ENCODE data around the gene EFEMP2. TPM values are rescaled to one million over a fixed set of nuclear protein-coding genes. Genes with fewer than 3 reads are reported as not detected.
"Not testable (repeated sequence)": the region's sequence is repeated elsewhere in the genome, so short reads cannot be mapped to it uniquely, and the experiment has no call there.

The EFEMP2 gene
- total RNA-seq, 1 experiment from 2014 or later, result 26.2 TPM

DNA sequence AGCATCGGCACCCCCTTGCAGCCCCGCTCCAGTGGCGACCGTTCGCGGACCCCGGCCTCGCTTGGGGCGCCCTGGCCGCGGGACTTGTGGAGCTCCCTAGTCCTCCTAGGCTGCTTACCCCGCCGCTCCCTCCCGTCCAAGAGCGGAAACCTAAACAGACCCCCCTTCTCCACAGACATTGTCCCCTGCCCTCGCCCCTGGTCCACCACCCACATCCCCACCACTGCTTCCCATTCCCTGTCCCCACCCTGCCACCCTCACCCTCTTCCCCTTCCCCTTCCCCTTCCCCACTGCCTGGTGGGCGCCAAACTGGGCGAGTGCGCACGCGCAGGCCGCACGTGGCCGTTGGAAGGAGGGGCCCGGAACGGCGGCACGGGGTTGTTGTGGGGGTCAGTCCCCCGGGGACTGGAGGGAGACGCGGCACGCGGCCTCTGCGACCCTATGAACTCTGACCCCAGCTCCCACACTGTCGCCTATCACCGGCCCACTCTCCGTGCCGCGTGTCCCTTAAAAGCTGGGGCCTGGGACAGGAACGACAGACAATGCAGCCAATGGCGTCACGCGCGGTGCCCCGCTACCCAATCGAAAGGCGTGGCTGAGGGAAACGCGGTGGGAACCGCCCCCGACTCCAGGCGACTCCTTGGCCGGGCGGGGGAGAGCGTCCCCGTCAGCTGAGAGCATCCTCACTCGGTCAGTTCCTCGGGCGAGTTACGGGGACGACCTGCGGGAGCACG, 39.1 kb downstream of the EFEMP2 start, which contains the start of gene SNX32:
Gene SNX32, plus strand, starts transcription at position 667 of the 734 bp plus-strand sequence. CDS start 103 bp downstream, outside the sequence.
- H3K9ac ChIP-seq (ENCODE audit: extremely low read depth, insufficient read length, low read length), result peak within 1 kb of the TSS; percentile 33
- Mint-ChIP-seq H3K4me3 (no peak within 1 kb of the TSS), H3K9me3 (peaks cover 0 to 6% of the 10 kb centered on the region in 2 experiments; a peak in 1 of 5 replicates), H3K36me3 (ENCODE audit: insufficient read depth in 1 of 3, low read depth in 3 of 3) (peaks cover 0 to 2% (median 1%) of the 10 kb centered on the region in 3 experiments; a peak in 2 of 7 replicates), H3K27ac (0 out of 7 replicates have a peak within 1 kb of the TSS, but pooled peaks of 1 of the 3 experiments have one; percentile 68), H3K27me3 (ENCODE audit: low read depth) (peaks cover 30% of the 10 kb centered on the region), H3K4me1 (peaks cover 4 to 14% of the 10 kb centered on the region in 2 experiments)
- TF ChIP-seq, protein P1, sequence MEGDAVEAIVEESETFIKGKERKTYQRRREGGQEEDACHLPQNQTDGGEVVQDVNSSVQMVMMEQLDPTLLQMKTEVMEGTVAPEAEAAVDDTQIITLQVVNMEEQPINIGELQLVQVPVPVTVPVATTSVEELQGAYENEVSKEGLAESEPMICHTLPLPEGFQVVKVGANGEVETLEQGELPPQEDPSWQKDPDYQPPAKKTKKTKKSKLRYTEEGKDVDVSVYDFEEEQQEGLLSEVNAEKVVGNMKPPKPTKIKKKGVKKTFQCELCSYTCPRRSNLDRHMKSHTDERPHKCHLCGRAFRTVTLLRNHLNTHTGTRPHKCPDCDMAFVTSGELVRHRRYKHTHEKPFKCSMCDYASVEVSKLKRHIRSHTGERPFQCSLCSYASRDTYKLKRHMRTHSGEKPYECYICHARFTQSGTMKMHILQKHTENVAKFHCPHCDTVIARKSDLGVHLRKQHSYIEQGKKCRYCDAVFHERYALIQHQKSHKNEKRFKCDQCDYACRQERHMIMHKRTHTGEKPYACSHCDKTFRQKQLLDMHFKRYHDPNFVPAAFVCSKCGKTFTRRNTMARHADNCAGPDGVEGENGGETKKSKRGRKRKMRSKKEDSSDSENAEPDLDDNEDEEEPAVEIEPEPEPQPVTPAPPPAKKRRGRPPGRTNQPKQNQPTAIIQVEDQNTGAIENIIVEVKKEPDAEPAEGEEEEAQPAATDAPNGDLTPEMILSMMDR (conservative IDR thresholded peaks at IDR 0.05), result no peak
- no peak within 1 kb of the TSS for H3K23ac ChIP-seq (ENCODE audit: insufficient read length, low read depth, low read length)
- peaks cover 5% of the 10 kb centered on the region; the same call in 1 of the 2 replicates for H3K4me1 ChIP-seq (ENCODE audit: insufficient read depth, low read length)
- H3K4me2 ChIP-seq (ENCODE audit: insufficient read depth, insufficient read length, low read length), result peak within 1 kb of the TSS; percentile 71
- no peak within 1 kb of the TSS for H2AFZ ChIP-seq (ENCODE audit: low read length)
- peaks cover 8% of the 10 kb centered on the region for H3K23me2 ChIP-seq (ENCODE audit: insufficient read length, low read depth, low read length, poor library complexity, severe bottlenecking)
- no peaks in the 10 kb centered on the region for H3K79me1 ChIP-seq (ENCODE audit: insufficient read depth, low read depth, low read length, poor library complexity, severe bottlenecking)
- H3K18ac ChIP-seq (ENCODE audit: insufficient read length, low read depth, low read length), result peak within 1 kb of the TSS; percentile 78
- H3K27ac ChIP-seq (ENCODE audit: insufficient read length, low read depth, low read length), result no peak within 1 kb of the TSS
- peak within 1 kb of the TSS; percentile 90; the same call in 1 of the 2 replicates for H3K14ac ChIP-seq (ENCODE audit: insufficient read depth, low read length)
- H2BK20ac ChIP-seq (ENCODE audit: low read depth, low read length, poor library complexity, severe bottlenecking), result no peak within 1 kb of the TSS
- WGBS (ENCODE audit: extremely low coverage, insufficient read length, low lambda C conversion rate), result no CpG with 5 or more reads among the region's 63 CpGs
- no peak within 1 kb of the TSS for H4K91ac ChIP-seq (ENCODE audit: insufficient read length, low read depth, low read length)
- H2AK5ac ChIP-seq (ENCODE audit: insufficient read length, low read length), result no peak within 1 kb of the TSS
- no peak within 1 kb of the TSS for H2BK5ac ChIP-seq (ENCODE audit: insufficient read length, low read length)
- no peaks in the 10 kb centered on the region for H4K20me1 ChIP-seq (ENCODE audit: control insufficient read depth, insufficient read depth, insufficient read length)
- no peak within 1 kb of the TSS for H2BK120ac ChIP-seq (ENCODE audit: low read depth, low read length, poor library complexity, severe bottlenecking)
- H3K79me2 ChIP-seq (ENCODE audit: insufficient read depth, low read length), result no peaks in the 10 kb centered on the region
- DNase-seq, result peak; percentile 94
- no peak within 1 kb of the TSS for H2BK12ac ChIP-seq (ENCODE audit: insufficient read length, low read depth, low read length)
- no peaks in the 10 kb centered on the region for H3K9me3 ChIP-seq (ENCODE audit: control insufficient read depth, low read depth, low read length)
- no peak within 1 kb of the TSS for H4K5ac ChIP-seq (ENCODE audit: insufficient read length, low read depth, low read length)
- no peak within 1 kb of the TSS for H3K56ac ChIP-seq (ENCODE audit: insufficient read length, low read depth, low read length)
- H2BK15ac ChIP-seq (ENCODE audit: low read depth, low read length), result no peak within 1 kb of the TSS
- no peak within 1 kb of the TSS for H3K4ac ChIP-seq (ENCODE audit: low read depth, low read length)
- no peak within 1 kb of the TSS for H3T11ph ChIP-seq (ENCODE audit: low read length)
- no peak within 1 kb of the TSS for H4K8ac ChIP-seq (replicated peaks; ENCODE audit: insufficient read length, low read depth, low read length)
- peaks cover 2% of the 10 kb centered on the region for H3K27me3 ChIP-seq (ENCODE audit: insufficient read depth, low read length)

DNA sequence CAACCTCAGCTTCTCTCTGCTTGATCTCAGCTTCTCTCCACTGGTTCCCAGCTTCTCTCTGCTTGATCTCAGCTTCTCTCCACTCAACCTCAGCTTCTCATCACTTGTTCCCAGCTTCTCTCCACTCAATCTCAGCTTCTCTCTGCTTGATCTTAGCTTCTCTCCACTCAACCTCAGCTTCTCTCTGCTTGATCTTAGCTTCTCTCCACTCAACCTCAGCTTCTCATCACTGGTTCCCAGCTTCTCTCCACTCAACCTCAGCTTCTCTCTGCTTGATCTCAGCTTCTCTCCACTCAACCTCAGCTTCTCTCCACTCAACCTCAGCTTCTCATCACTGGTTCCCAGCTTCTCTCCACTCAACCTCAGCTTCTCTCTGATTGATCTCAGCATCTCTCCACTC, 40.4 kb downstream of the EFEMP2 start:
- H4K5ac ChIP-seq (ENCODE audit: insufficient read length, low read depth, low read length); H3K4me1 ChIP-seq (ENCODE audit: insufficient read depth, low read length); H3K9ac ChIP-seq (ENCODE audit: extremely low read depth, insufficient read length, low read length); H3K14ac ChIP-seq (ENCODE audit: insufficient read depth, low read length); H4K20me1 ChIP-seq (ENCODE audit: control insufficient read depth, insufficient read depth, insufficient read length); H2AFZ ChIP-seq (ENCODE audit: low read length); H4K91ac ChIP-seq (ENCODE audit: insufficient read length, low read depth, low read length); H2BK5ac ChIP-seq (ENCODE audit: insufficient read length, low read length); H3K79me2 ChIP-seq (ENCODE audit: insufficient read depth, low read length); H4K8ac ChIP-seq (replicated peaks; ENCODE audit: insufficient read length, low read depth, low read length); H2BK20ac ChIP-seq (ENCODE audit: low read depth, low read length, poor library complexity, severe bottlenecking); H3K23ac ChIP-seq (ENCODE audit: insufficient read length, low read depth, low read length); H3K4ac ChIP-seq (ENCODE audit: low read depth, low read length); H3K27me3 ChIP-seq (ENCODE audit: insufficient read depth, low read length); H3K23me2 ChIP-seq (ENCODE audit: insufficient read length, low read depth, low read length, poor library complexity, severe bottlenecking); H3K27ac Mint-ChIP-seq; H2BK12ac ChIP-seq (ENCODE audit: insufficient read length, low read depth, low read length); H3K56ac ChIP-seq (ENCODE audit: insufficient read length, low read depth, low read length); H3K79me1 ChIP-seq (ENCODE audit: insufficient read depth, low read depth, low read length, poor library complexity, severe bottlenecking); H3K9me3 ChIP-seq (ENCODE audit: control insufficient read depth, low read depth, low read length); H2BK120ac ChIP-seq (ENCODE audit: low read depth, low read length, poor library complexity, severe bottlenecking); H3K36me3 Mint-ChIP-seq (ENCODE audit: insufficient read depth in 1 of 3, low read depth in 3 of 3); H3T11ph ChIP-seq (ENCODE audit: low read length); H3K9me3 Mint-ChIP-seq; DNase-seq; H2BK15ac ChIP-seq (ENCODE audit: low read depth, low read length); H2AK5ac ChIP-seq (ENCODE audit: insufficient read length, low read length); H3K18ac ChIP-seq (ENCODE audit: insufficient read length, low read depth, low read length); H3K27ac ChIP-seq (ENCODE audit: insufficient read length, low read depth, low read length): not testable (repeated sequence)
- peak overlapping the region in 1 of 2 experiments; percentile 10; a peak in 3 of 5 replicates for H3K4me3 Mint-ChIP-seq
- H3K4me1 Mint-ChIP-seq, result peaks cover 4 to 14% of the 10 kb centered on the region in 2 experiments
- peak overlapping the region; percentile 71 for H3K4me2 ChIP-seq (ENCODE audit: insufficient read depth, insufficient read length, low read length)
- H3K27me3 Mint-ChIP-seq (ENCODE audit: low read depth), result peaks cover 28% of the 10 kb centered on the region

Data from H9 (cell line).